Mammary epithelial cell (primary cell): ENCODE results near the gene ZFP2.

ENCODE experiments used
- CTCF ChIP-seq, 2 donors: IDR thresholded peaks in 1 of 2; conservative IDR thresholded peaks in 1 of 2; 2 replicates each; pipeline ENCODE4 v1.5.1; 2011 to 2012; ENCODE audit warnings: inconsistent platforms in 2 of 2, low read length in 2 of 2, mild to moderate bottlenecking in 2 of 2, control low read depth in 1 of 2, low read depth in 1 of 2; ENCODE audit not compliant: insufficient read depth in 1 of 2; ENCODE audit errors: extremely low read depth in 1 of 2
- EZH2 ChIP-seq: IDR thresholded peaks from 2 replicates; pipeline ENCODE4 v1.6.1; 2012; ENCODE audit warnings: low read length, inconsistent platforms, borderline replicate concordance

DNA sequence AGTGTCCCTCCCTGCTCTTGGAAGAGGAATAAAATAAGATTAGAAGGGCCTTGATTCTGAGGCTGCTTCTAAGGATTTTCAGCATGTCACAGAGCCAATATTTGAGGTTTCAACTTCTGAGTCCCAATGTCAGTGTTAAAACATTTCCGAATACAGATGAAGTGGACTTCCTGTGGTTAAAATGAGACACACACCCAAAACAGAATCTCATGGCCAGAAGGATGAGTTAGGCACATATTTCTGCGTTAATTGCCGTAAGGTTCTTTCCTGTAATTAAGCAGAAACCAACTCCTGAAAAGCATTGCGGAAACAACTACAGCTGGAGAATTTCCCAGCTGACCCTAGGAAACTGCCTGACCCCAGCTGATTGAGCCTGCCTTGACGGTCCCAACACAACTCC is 46.4 kb upstream of the ZFP2 start:
- no peak for TF ChIP-seq CTCF (conservative IDR thresholded peaks at IDR 0.05 in 1 of 2, IDR thresholded peaks at IDR 0.05 in 1 of 2; ENCODE audit: extremely low read depth in 1 of 2, insufficient read depth in 1 of 2, low read depth in 1 of 2, low read length in 2 of 2)
- TF ChIP-seq EZH2, result no peak
